IPS DF 19.7 (cell line): ENCODE measurements around the gene SRPK3.

Experiments
- DNase-seq: peaks from one replicate; pipeline ENCODE4 v3.0.0-alpha.2; 2013; ENCODE audit warnings: low read depth, low spot score

SRPK3 gene

DNA sequence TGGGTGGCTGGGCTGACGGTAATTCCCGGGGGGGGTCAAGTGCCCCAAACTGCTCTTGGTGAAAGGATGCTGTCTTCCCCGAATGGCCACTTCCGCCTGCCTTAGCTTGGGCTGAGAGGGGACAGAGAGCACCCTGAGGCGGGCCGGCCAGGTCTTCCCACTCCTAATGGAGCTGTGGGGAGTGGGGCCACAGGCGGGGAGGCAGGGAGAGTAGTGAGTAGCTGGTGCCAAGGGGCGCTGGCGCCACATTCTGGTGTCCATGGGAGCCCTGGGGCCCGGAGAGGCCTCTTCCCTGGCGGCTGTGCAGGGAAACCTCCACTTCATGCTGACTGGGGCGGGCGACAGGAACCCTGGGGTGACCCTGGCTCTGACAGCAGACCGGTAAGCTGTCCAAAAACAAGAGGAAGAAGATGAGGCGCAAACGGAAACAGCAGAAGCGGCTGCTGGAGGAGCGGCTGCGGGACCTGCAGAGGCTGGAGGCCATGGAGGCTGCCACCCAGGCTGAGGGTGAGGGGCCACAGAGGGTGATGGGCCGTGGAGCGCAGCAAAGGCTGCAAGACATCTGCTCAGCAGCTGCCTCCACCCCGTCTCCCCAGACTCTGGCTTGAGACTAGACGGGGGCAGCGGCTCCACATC, 2.7 kb downstream of the SRPK3 start:
- no peak for DNase-seq

DNA sequence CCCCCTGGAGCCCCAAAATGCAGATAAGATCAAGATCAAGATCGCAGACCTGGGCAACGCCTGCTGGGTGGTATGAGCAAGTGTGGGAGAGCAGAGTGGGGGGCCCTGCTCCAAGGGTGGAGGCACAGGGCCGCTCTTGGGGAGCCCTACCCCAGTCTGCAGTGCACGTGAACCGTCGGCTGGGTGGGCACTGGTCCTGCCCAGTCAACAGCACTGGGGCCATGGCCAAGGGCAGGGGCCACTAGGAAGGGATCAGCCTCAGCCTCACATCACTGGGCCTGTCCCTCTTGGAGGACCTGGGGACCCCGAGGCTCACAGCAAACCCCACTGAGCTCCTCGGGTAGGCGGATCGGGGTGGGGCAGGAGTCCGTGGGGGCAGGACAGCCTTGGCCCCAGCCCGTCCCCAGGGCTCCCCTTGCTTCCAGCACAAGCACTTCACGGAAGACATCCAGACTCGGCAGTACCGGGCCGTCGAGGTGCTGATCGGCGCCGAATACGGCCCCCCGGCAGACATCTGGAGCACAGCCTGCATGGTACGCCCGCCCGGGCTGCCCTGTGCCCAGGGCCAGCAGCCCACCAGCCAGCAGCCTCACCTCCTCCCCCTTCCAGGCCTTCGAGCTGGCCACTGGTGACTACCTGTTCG, 3.6 kb downstream of the SRPK3 start:
- no peak for DNase-seq

DNA sequence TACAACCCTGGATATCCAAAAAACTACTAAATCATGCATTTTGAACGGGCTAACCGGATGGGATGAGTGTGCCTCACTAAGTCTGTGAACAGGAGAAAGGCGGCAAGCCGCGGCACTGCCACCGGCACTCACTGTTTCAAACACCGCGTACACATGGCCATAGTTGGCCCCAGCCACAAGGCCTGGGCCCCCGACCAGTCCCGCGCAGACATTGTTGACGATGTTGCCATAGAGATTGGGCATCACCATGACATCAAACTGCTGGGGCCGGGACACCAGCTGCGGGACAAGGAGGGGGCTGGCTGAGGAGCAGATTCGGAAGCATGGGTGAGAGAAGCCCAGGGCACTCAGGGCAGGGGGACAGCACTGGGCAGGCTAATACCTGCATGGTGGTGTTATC, 5.8 kb downstream of the SRPK3 start:
- DNase-seq: no peak

DNA sequence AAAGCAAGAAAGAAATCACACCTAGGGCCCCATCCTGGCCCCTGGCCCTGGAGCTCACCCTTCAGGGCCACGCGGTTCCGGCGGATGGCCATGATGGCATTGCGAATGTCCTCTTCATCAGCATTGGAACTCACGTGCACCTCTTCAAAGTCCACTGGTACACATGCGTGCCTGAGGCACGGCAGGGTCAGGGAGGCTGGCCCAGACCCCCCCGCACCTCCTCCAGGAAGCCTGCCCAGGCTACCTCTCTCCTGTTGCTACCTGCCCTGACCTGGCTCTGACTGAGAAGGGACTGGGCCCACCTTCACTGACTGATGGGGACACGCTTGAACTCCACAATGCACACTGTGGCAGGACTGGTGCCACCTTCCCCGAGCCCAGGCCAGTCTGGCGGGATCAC, 8.8 kb downstream of the SRPK3 start:
- DNase-seq: no peak

DNA sequence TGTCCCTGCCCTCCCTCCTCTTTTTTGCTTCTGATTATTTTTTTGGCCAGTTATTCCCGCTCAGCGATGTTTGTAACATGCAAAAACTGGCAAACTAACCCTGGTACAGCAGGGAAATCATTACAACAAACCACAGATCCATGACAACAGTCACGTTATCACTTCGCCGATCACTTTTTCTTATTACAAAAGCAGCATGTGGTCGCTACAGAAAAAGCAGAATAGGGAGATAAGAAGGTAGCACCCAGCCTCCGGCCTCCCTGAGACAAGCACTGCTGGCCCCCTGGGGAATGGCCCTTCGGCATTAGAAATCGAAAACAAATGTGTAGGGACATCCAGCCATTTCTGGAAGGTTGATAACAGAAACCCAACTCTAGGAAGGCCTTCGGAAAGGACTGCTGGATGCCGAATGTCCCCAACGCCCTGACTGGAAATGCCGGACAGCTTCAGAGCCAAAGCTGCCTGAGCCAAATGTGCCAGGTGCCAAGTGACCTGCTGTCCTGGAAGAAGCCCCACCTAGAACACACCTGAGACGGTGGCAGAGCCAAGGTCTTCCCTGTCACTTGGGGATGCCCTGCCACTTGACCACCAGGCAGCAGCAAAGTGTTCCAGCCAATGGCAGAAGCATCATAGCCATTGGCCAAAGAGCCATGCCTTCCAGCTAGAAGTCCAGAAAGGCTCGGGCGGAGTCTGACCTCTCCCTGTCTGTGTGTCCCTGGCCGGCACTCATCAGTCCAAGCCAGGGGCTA, 10.4 kb downstream of the SRPK3 start:
- DNase-seq: no peak

DNA sequence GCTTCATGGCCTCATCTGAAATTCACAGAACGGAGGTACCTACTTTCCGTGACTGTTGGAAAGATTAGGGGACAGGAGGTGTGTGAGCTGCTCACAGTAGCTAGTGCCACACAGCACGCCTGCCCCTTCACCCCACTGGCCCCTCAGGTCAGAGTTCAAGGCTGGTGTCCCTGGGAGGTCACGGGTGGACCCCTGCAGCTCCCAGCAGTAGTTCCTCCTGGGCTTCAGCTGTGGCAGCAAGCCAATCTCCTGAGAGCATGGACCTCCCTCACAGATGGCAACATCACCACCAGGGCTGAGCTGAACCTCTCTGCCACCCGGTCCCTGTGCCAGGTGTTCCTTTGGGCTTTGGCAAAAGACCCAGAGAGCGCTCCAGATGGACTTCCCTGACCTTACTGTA, 11.5 kb downstream of the SRPK3 start:
- no peak for DNase-seq

DNA sequence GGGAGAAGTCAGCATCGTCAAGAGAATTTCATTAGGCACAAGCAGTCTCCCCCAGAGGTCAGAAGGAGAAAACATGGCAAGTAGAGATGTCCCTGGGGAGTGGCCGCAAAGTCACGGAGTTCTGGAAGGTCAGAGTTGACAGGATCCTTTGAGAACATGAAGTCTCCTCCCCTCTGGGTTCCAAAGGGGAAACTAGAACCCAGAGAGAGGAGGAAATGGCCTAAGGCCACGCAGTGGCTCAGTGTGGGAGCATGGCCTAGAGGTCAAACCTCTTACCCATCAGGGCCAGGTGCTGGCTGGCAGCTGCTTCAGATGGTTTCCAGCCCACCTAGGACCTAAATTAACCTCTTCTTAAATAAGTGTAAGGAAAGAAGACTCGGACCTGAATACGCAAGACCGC, 12.4 kb downstream of the SRPK3 start:
- no peak for DNase-seq

DNA sequence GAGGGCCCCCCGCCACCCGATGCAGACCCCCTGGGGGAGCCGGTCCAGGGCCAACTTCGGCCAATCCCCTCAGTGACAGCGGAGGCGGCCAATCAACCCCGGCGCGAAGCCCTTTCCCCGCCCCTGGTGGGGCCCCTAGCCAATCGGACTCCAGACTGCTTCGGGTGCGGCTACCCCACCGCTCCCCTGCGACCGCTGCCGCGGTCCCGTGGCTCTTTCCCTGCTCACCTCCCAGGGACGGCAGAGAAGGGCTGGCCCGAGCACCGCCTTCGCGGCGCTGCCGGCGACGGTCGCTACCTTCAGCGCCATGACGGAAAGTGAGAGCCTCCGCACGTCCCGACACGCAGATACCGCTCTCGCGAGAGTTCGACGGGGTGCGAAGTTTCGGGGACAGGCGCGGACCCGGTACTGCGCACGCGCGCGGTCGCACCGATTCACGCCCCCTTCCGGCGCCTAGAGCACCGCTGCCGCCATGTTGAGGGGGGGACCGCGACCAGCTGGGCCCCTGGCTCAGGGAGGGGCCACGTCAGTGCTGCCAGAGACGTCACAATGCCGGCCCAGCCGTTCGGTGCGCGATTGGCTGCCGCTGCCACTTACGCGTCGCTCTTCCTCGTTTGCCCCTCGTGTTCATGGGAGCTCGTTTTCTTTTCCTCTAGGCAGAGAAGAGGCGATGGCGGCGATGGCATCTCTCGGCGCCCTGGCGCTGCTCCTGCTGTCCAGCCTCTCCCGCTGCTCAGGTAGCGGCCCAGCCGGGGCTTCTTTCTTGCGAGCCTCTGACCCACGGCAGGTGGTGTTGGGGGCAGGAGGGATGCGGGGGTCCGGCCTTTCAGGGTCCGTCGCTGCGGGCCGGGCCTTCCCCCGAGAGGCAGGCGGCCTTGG, 13.4 kb downstream of the SRPK3 start, which contains the start of the genes IDH3G and SSR4:
Gene IDH3G, minus strand, starts transcription at position 358 of the 879 bp plus-strand sequence. Its CDS starts 49 bp downstream, at position 309.
Gene SSR4, plus strand, starts transcription at position 651 of the 879 bp plus-strand sequence. Its CDS starts 20 bp downstream, at position 671.
- DNase-seq: peak; percentile 48

DNA sequence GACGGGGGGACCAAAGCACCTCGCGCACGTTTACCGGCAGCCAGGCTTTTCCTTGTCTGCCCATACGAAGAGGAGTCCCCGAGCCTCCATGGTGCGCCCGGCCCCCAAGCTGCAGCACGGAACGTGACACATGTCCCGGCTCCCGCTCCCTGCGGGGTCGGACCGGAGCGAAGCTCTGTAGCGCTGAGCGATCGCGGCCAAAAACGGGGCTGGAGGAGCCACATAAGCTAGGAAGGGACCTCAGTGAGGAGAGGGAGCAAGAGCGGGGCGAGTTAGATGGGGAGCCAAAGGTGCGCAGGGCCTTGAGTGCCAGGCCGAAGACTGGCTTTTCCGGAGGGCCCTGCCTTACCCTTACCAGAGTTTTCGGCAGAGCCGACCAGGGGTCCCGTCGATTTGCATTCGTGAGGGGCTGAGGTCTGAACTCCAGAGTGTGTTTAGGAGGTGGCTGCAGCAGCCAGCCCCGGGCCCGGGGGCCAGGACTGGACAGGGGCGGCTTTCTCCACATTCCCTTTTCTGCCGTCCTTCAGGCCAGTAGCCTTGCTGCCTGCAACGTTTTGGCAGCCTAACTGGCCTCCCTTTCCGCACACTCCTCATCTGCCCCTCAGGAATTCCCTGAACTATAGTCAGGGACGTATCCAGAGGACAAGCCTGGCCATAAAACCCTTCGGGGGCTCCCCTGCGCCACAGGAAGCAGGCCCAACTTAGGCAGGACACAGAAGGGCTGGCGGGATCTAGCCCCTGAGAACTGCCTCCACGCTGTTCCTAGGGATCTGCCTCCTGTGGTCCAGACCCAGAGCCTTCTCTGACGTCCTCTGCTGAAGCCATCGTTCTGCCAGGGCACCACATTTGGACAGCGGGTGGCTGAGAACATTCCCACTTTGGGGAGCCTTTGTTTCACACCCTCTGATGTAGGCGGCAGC, 14.3 kb downstream of the SRPK3 start:
- no peak for DNase-seq

DNA sequence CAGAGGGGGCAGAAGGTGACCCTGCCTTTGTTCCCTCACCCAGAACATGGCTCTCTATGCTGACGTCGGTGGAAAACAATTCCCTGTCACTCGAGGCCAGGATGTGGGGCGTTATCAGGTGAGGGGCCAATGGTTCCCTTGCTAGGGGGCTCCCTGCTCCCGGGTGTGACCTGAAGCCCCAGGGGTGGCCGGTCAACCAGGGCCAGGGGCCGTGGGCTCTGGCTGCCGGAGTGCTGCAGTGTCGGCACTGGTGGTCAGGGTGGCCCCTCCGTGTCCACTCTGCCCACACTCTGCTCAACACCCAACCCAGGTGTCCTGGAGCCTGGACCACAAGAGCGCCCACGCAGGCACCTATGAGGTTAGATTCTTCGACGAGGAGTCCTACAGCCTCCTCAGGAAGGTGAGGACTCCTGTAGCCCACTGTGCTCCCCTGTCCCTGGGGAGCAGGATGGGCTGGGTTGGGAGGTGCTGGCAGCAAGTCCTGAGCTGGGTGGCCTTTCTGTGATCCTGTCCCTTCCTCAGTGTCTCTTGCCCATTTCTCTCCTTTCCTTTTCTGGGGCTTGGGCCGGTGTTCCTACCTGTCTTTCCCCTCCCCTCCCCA, 16.7 kb downstream of the SRPK3 start:
- no peak for DNase-seq

DNA sequence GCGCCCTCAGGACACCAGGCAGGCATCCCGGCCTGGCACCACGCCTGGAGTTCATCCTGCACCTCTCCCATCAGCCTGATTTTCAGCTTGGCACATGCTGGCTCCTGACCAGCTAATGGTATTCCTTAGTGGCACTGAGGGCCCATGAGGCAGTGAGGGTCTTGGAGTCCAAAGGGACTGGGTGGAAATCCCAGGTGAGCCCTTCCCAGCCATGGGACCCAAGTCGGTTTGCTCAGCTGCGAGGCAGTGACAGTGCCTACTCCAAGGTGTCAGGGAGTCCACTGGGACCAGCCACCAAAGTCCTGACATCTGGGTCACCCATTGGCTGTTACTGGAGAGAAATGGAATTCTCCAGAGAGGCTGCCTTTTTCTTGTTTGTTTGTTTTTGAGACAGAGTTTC, 18.5 kb downstream of the SRPK3 start:
- DNase-seq: no peak

DNA sequence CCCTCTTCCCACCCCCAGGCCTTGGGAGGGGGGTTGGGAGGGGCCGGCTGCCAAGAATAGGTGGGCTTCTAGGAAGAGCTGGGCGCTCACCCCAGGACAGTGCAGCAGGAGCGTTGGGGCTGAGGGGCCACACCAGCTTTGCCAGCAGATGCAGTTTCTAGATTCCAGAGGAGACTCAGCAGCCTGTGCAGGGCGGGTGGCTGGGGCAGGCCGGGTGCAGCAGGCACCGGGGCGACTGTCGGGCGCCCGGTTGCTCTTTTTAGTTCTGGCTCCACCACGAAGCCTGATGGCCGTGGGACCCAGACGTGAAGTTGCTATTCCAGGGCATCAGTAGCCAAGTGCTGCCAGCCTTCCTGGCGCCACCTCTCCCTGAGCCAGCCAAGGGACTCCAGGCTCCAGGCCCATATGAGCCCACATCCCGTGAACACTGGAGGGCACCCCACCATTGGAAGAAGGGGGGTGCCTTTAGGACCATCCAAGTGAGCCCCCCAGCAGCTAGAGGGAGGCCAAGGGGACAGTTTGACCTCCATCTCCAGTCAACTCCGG, 19.4 kb downstream of the SRPK3 start:
- DNase-seq: no peak

DNA sequence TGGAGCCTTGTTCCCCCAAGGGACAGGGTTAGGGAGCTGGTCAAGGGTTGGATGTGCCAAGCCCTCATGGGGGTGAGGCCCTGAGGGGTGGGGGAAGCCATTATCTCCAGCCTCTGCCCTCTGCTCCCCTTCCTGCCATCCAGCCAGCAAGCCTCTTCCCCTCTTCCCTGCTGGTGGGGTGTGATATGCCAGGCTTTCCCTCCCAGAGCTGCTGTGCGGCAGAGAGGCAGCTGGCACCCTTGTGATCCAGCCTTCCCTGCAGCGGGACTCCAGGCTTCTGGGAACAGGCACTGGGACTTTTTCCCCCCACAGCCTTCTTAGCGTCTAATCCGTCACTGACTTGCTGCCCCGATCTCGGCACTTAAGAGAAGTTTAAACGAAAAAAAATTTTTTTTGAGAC, 19.9 kb downstream of the SRPK3 start:
- no peak for DNase-seq

DNA sequence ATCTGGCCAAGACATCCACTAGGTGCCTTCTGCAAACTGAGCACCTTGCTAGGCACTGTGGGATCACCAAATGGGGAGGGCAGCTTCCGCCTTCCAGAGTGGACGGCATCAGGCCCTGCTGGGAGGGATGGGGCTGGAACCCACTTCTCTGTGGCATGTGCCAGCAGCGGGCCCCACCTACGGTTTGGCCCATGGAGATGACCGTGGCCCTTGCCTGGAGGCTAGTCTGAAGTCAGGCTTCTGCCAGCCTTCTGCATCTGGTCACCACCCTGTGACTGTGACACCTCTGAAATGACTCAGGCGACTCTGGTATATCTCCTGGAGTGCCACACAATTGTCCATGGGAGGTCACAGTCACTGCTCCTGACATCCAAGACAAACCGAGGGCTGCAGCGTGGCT, 20.8 kb downstream of the SRPK3 start:
- DNase-seq: no peak

DNA sequence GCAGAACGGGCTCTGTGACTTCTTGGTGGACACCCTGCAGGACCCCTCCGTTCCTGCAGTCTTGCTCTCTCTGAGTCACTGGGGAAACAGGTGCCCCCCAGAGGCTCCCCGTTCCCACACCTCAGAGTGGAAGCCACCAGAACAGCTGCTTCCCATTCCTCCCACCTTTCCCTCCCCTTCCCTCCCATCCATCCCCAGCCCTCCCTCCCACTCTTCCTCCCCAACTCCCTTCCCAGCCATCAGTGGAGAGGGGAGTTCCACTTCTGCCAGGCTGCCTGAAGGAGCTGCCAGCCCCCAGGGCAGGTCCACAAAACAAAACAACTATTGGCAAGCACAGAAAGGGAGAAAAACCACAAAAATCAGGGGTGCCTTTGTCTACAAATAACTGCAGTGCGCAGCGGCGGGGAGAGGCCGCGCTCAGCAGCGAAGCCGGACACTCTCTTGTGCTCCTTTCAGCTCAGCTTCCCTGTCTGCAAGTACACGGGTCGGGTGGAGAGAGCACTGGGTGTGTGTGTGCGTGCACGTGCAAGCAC, 21.7 kb downstream of the SRPK3 start:
- DNase-seq: no peak

DNA sequence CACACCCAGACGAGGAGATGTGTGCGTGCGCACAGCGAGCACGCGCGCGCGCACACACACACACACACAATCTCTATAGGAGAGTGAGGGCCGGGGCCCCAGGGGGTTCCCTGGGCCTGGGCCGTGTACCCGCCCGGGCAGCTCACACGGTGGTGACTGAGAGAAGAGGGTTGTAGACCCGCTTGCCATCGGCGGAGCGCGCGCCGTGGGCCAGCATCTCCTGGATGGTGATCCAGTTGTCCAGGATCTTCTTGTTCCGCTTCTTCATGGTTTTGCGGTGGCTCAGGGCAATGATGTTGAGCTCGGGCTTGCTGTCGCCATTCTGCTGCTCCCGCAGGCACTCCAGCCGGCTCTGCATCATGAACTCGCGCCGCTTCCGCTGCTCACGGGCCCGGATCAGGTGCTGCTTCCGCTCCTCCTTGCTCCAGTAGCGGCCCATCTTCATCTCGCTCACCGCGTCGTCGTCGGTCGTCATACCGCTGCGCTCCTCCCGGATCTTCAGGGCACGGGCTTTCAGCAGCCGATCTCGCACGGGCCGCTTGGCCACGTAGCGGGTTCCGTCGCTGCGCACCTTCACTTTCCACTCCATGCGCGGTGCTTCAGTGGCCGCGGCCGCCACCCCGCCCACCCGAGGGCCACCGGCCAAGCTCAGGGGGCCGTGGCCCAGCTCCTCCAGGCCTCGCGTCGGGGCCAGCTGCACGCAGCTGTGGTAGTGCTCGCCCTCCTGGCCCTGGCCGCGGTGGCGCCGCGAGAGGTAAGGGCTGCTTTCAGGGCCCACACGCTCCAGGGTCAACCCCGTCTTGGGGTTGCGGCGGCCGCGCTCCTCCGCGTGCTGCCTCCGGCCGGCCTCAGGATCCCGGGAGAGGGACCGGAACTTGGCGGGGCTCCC, 22.6 kb downstream of the SRPK3 start:
- DNase-seq: no peak

DNA sequence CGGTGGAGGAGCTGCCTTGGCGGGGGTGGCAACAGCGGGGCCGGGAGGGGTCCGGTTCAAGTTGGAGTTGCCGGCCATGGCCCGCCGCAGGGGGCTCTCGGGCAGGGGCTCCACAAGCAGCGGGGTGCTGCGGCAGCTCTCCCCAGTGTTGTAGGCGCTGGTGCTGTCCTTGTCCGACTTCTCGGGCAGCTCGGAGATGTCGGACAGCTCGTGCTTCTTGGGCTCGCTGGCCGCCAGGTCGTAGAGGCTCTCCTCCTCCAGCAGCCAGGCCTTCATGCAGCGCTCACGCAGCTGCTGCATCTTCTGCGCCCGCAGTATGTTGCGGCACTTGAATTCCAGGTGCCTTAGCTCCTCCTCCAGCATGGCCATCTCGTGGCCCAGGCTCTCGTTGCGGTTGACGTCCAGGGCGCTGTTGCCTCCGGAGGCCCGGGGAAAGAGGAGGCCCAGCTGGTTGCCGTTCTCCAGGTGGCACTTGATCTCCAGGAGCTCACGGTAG, 23.3 kb downstream of the SRPK3 start:
- no peak for DNase-seq

DNA sequence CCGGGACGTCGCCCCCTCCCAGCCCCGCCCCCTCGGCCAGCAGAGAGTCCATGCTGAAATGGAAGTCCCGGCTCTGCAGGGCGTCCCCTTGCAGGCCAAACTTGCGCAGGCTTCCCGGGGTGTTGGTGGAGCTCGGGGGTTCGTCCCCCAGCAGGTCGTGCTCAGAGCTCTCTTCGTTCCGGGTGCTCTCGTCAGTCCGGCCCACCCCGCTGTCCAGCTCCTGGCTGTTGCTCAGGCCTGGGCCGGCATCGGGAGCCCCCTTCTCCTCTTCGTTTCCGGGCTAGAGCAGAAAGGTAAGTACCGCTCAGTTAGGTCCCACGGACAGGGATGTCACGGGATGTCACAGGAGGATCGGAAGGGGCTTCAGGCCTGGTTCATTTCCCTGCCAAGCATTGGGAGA, 23.8 kb downstream of the SRPK3 start:
- no peak for DNase-seq

DNA sequence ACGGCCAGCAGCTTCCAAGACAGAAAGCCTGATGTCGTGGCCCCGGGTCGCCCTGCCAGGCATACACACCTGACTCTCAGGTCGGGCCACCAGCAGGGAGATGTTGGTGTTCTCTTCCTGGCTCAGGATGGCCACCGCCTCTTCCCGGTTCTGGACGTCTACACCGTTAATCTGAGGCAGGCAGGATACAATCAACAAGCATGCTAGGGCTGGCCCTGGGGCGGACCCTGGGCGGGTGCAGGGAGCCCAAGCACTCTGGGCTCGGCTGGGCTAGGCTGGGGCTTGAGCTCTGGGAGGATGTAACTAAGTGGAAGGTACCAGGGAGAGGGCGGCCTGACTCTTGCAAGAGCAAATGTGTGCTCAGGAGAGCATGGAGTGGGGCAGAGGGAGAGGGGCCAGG, 24.6 kb downstream of the SRPK3 start:
- DNase-seq: no peak
